HUES48 (cell line): Measurements from ENCODE around the gene AGRN.

Source experiments
- H3K27ac ChIP-seq: one replicate; pipeline ENCODE4 v1.7.0; 2013; ENCODE audit warnings: low read depth, low read length, inconsistent platforms
- H3K27me3 ChIP-seq: 2 replicates; pipeline ENCODE4 v1.6.1; 2013; ENCODE audit warnings: mild to moderate bottlenecking, low read length; ENCODE audit not compliant: control insufficient read depth, insufficient read depth
- H3K36me3 ChIP-seq: 2 replicates; pipeline ENCODE4 v1.6.1; 2013; ENCODE audit warnings: low read length; ENCODE audit not compliant: control insufficient read depth, insufficient read depth
- H3K4me1 ChIP-seq: 2 replicates; pipeline ENCODE4 v1.6.1; 2013; ENCODE audit warnings: mild to moderate bottlenecking, low read length; ENCODE audit not compliant: control insufficient read depth, insufficient read depth
- H3K4me3 ChIP-seq: 2 replicates; pipeline ENCODE4 v1.5.1; 2013; ENCODE audit warnings: mild to moderate bottlenecking, low read depth, low read length
- H3K9ac ChIP-seq: 2 replicates; pipeline ENCODE4 v1.6.1; 2013; ENCODE audit warnings: mild to moderate bottlenecking, low read depth, low read length, moderate library complexity
- H3K9me3 ChIP-seq: 2 replicates; pipeline ENCODE4 v1.6.1; 2013; ENCODE audit warnings: low read length; ENCODE audit not compliant: control insufficient read depth, insufficient read depth

Gene AGRN

DNA sequence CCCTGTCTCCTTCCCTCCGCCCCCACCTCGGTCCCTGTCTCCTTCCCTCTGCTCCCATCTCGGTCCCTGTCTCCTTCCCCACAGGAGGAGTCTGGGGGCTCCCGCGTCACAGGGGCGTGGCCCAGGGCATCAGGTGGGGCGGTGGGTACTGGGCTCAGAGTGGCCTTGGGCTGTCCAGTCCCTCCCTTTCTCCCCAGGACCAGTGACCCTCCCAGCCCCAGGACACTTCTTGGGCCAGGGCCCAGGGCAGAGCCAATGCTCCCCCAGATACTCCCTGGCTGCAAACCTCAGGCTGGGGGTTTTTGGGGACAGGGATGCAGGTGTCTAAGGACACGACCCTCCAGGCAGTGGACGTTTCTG, 61.0 kb downstream of the AGRN start:
- Histone ChIP-seq H3K4me3 (no peak overlapping the region), H3K4me1 (peaks cover 5% of the 10 kb centered on the region; the same call in 1 of the 2 replicates), H3K27ac (no peak overlapping the region), H3K36me3 (no peaks in the 10 kb centered on the region), H3K9me3 (no peaks in the 10 kb centered on the region), H3K9ac (no peak overlapping the region), H3K27me3 (peaks cover 5% of the 10 kb centered on the region; the same call in 1 of the 2 replicates)

- Histone ChIP-seq H3K36me3 (no peaks in the 10 kb centered on the region), H3K4me1 (peaks cover 5% of the 10 kb centered on the region; the same call in 1 of the 2 replicates), H3K9ac (no peak overlapping the region), H3K27me3 (peaks cover 5% of the 10 kb centered on the region; the same call in 1 of the 2 replicates), H3K4me3 (no peak overlapping the region), H3K27ac (no peak overlapping the region), H3K9me3 (no peaks in the 10 kb centered on the region)
Observed at GRCh38 chr1:1081311-1082238, 61.7 kb downstream of the AGRN start.

- no peak overlapping the region for H3K9ac ChIP-seq
Observed at GRCh38 chr1:1082239-1082775, 62.4 kb downstream of the AGRN start.

GRCh38 chr1:1082776-1083415, 63.0 kb downstream of the AGRN start:
- H3K9ac ChIP-seq, result no peak overlapping the region
- no peak overlapping the region for H3K4me3 ChIP-seq
- H3K9me3 ChIP-seq, result no peaks in the 10 kb centered on the region
- H3K4me1 ChIP-seq, result peaks cover 5% of the 10 kb centered on the region; the same call in 1 of the 2 replicates
- H3K36me3 ChIP-seq, result no peaks in the 10 kb centered on the region
- no peak overlapping the region for H3K27ac ChIP-seq
- peaks cover 5% of the 10 kb centered on the region; the same call in 1 of the 2 replicates for H3K27me3 ChIP-seq

More at GRCh38 chr1:1082239-1082775, 62.4 kb downstream of the AGRN start:
- Histone ChIP-seq H3K27ac (no peak overlapping the region), H3K4me1 (peaks cover 5% of the 10 kb centered on the region; the same call in 1 of the 2 replicates), H3K4me3 (no peak overlapping the region), H3K9me3 (no peaks in the 10 kb centered on the region), H3K36me3 (no peaks in the 10 kb centered on the region), H3K27me3 (peaks cover 5% of the 10 kb centered on the region; the same call in 1 of the 2 replicates)

- Histone ChIP-seq H3K4me1 (peaks cover 5% of the 10 kb centered on the region; the same call in 1 of the 2 replicates), H3K27ac (no peak overlapping the region), H3K9me3 (no peaks in the 10 kb centered on the region), H3K9ac (no peak overlapping the region), H3K27me3 (peaks cover 5% of the 10 kb centered on the region; the same call in 1 of the 2 replicates), H3K36me3 (no peaks in the 10 kb centered on the region), H3K4me3 (no peak overlapping the region)
Observed at GRCh38 chr1:1083416-1084371, 63.8 kb downstream of the AGRN start.

DNA sequence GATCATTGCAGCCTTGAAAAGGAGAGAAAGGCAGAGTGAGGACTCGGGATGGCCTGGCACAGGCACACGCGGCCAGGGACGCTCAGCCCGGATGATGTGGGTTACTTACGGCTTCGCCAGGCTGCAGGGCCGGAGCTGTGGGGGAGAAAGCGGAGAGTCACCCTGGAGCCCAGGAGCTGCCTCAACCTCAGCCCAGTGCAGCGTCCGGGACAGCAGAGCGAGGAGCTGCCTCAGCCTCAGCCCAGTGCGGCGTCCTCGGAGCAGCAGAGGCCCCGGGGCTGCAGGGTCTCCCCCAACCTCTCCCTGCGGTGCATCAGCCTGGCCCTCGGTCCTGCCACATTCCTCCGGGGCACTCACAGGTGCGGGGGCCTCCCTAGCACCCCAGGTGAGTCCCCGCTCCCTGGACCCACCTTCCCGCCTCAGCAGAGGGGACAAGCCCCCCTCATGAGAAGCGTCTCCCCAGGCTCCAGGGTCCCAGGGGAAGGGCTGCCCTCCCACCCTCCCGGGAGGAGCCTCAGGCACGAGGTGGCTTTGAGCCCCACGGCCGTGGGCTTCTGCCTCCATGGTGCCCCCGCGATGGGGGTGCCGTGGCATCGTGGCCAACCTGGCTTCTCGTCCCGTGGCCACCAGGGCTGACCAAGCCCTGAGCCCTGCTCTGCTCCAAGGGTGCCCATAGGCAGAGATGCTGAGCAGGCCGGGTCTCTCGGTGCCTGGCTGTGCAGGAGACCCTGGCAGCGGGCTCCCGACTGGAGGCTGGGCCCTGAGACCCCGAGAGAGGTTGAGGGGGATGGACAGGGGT, 64.7 kb downstream of the AGRN start:
- H3K36me3 ChIP-seq, result no peaks in the 10 kb centered on the region
- no peaks in the 10 kb centered on the region for H3K9me3 ChIP-seq
- H3K27me3 ChIP-seq, result peaks cover 2% of the 10 kb centered on the region; the same call in 1 of the 2 replicates
- H3K9ac ChIP-seq, result no peak overlapping the region
- no peak overlapping the region for H3K27ac ChIP-seq
- H3K4me1 ChIP-seq, result 0 out of 2 replicates have a peak, but pooled peaks cover 1% of the 10 kb centered on the region
- H3K4me3 ChIP-seq, result no peak overlapping the region

- Histone ChIP-seq H3K4me1 (no peaks in the 10 kb centered on the region), H3K27me3 (no peaks in the 10 kb centered on the region), H3K9me3 (no peaks in the 10 kb centered on the region), H3K36me3 (no peaks in the 10 kb centered on the region), H3K9ac (no peak overlapping the region), H3K4me3 (no peak overlapping the region), H3K27ac (no peak overlapping the region)
Observed at GRCh38 chr1:1085171-1085841, 65.4 kb downstream of the AGRN start.

DNA sequence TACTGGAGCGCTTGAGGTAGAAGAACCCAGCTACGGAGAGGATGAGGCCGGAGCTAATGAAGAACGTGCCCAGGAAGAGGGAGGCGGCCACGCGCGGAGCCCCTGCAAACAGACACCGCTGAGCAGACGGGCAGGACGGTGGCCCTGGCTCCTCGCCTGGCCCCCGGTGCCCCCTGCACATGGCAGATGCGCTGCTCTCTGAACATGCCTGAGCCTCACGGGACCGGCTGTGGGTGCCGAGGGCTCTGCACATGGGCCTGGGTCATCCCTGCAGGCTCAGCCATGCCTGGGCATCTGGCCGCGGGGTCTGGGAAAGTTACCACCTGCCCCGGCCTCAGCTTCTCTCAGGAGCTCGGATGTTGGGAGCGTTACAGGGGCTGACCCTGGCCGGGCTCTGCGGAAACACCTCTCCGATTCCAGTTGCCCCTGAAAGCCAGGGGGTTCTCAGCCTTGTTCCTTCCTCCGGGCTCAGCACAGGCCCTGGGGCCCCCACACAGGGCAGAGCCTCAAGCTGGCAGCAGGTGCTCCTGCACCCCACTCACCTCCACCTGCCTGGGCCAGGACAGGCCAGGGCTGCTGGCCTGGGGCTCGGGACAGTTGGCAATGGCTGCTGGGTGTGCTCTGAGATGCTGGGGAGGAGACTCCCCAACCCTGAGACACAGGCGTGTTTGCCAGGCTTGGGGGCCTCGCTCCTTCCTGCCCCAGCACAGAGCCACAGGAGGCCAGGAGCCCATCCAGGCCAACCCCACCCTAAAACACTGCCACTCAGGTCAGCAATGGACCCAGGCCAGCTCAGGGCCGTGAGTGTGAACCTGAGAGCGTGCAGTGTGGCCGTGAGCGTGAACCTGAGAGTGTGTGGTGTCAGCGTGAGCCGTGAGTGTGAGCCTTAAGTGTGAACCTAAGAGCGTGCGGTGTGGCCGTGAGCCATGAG, 66.3 kb downstream of the AGRN start:
- no peaks in the 10 kb centered on the region for H3K27me3 ChIP-seq
- H3K27ac ChIP-seq, result no peak overlapping the region
- H3K4me3 ChIP-seq, result no peak overlapping the region
- H3K4me1 ChIP-seq, result no peaks in the 10 kb centered on the region
- H3K36me3 ChIP-seq, result no peaks in the 10 kb centered on the region
- no peak overlapping the region for H3K9ac ChIP-seq
- no peaks in the 10 kb centered on the region for H3K9me3 ChIP-seq

GRCh38 chr1:1086911-1087341, 67.0 kb downstream of the AGRN start:
- H3K27ac ChIP-seq, result no peak overlapping the region
- no peak overlapping the region for H3K4me3 ChIP-seq
- no peaks in the 10 kb centered on the region for H3K9me3 ChIP-seq
- no peak overlapping the region for H3K9ac ChIP-seq
- H3K36me3 ChIP-seq, result no peaks in the 10 kb centered on the region
- no peaks in the 10 kb centered on the region for H3K4me1 ChIP-seq
- H3K27me3 ChIP-seq, result no peaks in the 10 kb centered on the region
